Prostate gland (tissue), 2 donors: ENCODE results near the gene DSTN. TPM values are rescaled to one million over a fixed set of nuclear protein-coding genes. Genes with fewer than 3 reads are reported as not detected.
A peak's percentile ranks its signal among the peaks of the same experiment; 100 is the strongest.

ENCODE experiments used
- DNase-seq: peaks from one replicate; pipeline ENCODE4 v3.0.0-alpha.2; 2019; ENCODE audit warnings: low spot score
- H3K27ac ChIP-seq, 2 donors: fragments of 200-600 bp; sonication (generic); 2 replicates each; pipeline ENCODE4 v1.5.1; 2017 to 2019
- H3K27me3 ChIP-seq: fragments of 200-600 bp; sonication (generic); replicated peaks from 2 replicates; pipeline ENCODE4 v1.5.1; 2019; ENCODE audit not compliant: insufficient read depth
- H3K36me3 ChIP-seq, 2 donors: fragments of 200-600 bp; sonication (generic); 1 replicate in 1 of 2; 2 replicates in 1 of 2; pipeline versions ENCODE4 v1.5.1 to v1.8.1; 2017 to 2019
- H3K4me1 ChIP-seq: fragments of 200-600 bp; sonication (generic); replicated peaks from 2 replicates; pipeline ENCODE4 v1.5.1; 2019
- H3K4me3 ChIP-seq, 2 donors: fragments of 200-600 bp; sonication (generic); 2 replicates each; pipeline ENCODE4 v1.5.1; 2017 to 2019
- H3K9me3 ChIP-seq: fragments of 200-600 bp; sonication (generic); 2 replicates; pipeline ENCODE4 v1.5.1; 2017
- POLR2A ChIP-seq: fragments of 450-650 bp; IDR thresholded peaks from one replicate; pipeline ENCODE4 v1.6.1; 2016; ENCODE audit warnings: antibody characterized with exemption, mild to moderate bottlenecking
- POLR2AphosphoS5 ChIP-seq: sonication (generic); formaldehyde crosslinking; IDR thresholded peaks from one replicate; pipeline ENCODE4 v1.6.1; 2017; ENCODE audit warnings: antibody characterized with exemption
- WGBS: methylation state at CpG from one replicate; pipeline ENCODE4 v1.1.5; 2018; 5-methylcytosine and 5-hydroxymethylcytosine counted together
- intact Hi-C: fragments of 100-400 bp; cut with DNase I; formaldehyde crosslinking; loops from one replicate; pipeline ENCODE4 v1.14.2; 2022
- total RNA-seq, 2 donors: library from RNA; depleted of rRNA; stranded (reverse); fragments of >200 nt; gene quantifications; one replicate each; pipeline ENCODE4 v1.1.0, GENCODE V29; 2016
- TF ChIP-seq, protein P1 (sequence below), 4 experiments: fragments of 200-600 bp in 2 of 4; fragments of 450-650 bp in 2 of 4; sonication (generic) in 2 of 4; IDR thresholded peaks; 1 replicate in 3 of 4; 2 replicates in 1 of 4; pipeline ENCODE4 v1.5.1; 2016 to 2019; ENCODE audit warnings: antibody characterized with exemption in 4 of 4, mild to moderate bottlenecking in 2 of 4, moderate library complexity in 2 of 4

DSTN gene
- total RNA-seq, 2 donors from 2014 or later = 284 to 559 TPM

DNA sequence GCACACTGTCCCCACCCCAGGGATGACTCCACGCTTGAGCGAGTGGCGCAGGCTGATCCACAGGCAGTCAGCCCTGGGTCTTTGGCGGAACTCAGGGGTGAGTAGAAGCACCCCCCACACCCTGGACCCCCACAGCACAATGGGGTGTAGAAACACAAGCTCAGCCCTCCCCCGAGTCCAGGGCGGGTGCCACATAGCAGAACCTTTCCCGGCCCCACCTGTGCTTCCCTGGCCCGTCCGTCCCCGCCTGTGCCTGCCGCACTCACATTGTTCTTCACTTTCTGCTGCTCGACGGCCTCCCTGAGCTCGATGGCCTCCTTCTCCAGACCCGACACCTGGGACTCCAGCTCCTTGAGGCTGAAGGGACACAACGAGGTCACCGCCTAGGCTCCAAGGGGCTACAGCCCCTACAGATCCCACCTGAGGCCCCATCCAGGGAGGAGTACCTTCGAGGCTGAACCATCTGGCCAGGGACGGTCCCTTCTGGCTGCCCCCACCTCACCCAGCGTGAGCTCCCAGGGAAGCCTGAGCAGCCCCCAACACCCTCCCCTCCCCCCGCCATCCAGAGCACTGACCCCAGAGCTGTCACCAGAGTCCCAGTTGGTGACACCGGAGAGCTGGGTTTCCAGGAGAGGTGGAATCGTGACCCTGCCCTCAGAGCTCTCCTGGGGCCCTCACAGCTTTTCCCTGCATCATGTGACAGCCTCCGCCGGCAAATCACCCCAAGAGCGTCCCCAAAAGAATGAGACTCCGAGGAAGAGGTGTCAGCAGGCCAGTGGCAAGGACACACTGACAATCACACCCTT, 55.6 kb downstream of the DSTN start:
- TF ChIP-seq POLR2A (no peak), POLR2AphosphoS5 (no peak)
- TF ChIP-seq, protein P1, sequence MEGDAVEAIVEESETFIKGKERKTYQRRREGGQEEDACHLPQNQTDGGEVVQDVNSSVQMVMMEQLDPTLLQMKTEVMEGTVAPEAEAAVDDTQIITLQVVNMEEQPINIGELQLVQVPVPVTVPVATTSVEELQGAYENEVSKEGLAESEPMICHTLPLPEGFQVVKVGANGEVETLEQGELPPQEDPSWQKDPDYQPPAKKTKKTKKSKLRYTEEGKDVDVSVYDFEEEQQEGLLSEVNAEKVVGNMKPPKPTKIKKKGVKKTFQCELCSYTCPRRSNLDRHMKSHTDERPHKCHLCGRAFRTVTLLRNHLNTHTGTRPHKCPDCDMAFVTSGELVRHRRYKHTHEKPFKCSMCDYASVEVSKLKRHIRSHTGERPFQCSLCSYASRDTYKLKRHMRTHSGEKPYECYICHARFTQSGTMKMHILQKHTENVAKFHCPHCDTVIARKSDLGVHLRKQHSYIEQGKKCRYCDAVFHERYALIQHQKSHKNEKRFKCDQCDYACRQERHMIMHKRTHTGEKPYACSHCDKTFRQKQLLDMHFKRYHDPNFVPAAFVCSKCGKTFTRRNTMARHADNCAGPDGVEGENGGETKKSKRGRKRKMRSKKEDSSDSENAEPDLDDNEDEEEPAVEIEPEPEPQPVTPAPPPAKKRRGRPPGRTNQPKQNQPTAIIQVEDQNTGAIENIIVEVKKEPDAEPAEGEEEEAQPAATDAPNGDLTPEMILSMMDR (IDR thresholded peaks at IDR 0.05) = no peak
- Histone ChIP-seq H3K27ac (peak overlapping the region in 1 of 2 donors; percentile 3), H3K4me1 (no peaks in the 10 kb centered on the region), H3K9me3 (no peaks in the 10 kb centered on the region), H3K36me3 (peaks cover 11 to 46% of the 10 kb centered on the region in 2 donors), H3K4me3 (no peak overlapping the region), H3K27me3 (no peaks in the 10 kb centered on the region)
- no peak for DNase-seq
- 93% methylated on average over 26 of the region's 27 CpGs for WGBS
- intact Hi-C loops = no loop called here

DNA sequence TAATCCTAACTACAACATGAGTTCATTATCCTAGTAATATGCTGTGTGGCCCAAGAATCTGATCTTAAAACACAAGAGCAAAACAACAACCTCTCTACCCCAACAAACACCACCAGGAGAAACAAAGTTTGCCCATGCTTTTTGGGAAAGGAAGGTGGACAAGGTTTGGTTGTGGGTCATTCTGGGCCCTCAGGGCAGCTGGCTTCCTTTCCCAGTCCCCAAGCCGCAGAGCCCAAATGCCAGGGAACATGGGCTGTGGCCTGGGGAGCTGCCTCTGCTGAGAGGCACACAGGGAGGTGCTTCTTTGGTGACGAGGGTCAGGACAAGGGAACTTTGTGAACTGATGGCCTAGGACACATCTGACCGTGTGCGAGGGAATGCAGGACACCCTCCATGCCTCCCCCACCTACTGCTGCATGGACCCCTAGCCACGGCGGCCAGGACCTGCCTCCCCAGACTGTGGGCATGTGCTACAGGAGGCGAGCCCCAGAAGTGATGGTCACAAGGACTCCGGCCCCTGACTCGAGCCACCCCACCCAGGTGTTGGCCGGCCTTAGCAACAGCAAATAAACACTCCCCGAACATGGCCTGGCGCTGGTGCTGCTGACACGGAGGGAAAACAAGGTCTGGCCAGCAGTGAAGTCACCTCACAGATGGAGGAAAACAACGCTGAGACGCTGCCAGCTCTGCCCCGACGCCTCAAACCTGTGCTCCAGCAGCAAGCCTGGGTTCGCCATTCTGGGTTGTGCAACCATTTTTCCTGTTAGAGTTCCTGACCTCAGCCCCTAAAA, 56.5 kb downstream of the DSTN start:
- Histone ChIP-seq H3K36me3 (peaks cover 10 to 41% of the 10 kb centered on the region in 2 donors), H3K27me3 (no peaks in the 10 kb centered on the region), H3K4me1 (no peaks in the 10 kb centered on the region), H3K27ac (peak overlapping the region; percentile 3 to 18), H3K4me3 (no peak overlapping the region), H3K9me3 (no peaks in the 10 kb centered on the region)
- 82% methylated on average over 18 of the region's 18 CpGs for WGBS
- TF ChIP-seq POLR2AphosphoS5 = peak; percentile 15
- TF ChIP-seq, protein P1 (IDR thresholded peaks at IDR 0.05) = no peak
- TF ChIP-seq POLR2A = no peak
- intact Hi-C loops = no loop called here
- no peak for DNase-seq

DNA sequence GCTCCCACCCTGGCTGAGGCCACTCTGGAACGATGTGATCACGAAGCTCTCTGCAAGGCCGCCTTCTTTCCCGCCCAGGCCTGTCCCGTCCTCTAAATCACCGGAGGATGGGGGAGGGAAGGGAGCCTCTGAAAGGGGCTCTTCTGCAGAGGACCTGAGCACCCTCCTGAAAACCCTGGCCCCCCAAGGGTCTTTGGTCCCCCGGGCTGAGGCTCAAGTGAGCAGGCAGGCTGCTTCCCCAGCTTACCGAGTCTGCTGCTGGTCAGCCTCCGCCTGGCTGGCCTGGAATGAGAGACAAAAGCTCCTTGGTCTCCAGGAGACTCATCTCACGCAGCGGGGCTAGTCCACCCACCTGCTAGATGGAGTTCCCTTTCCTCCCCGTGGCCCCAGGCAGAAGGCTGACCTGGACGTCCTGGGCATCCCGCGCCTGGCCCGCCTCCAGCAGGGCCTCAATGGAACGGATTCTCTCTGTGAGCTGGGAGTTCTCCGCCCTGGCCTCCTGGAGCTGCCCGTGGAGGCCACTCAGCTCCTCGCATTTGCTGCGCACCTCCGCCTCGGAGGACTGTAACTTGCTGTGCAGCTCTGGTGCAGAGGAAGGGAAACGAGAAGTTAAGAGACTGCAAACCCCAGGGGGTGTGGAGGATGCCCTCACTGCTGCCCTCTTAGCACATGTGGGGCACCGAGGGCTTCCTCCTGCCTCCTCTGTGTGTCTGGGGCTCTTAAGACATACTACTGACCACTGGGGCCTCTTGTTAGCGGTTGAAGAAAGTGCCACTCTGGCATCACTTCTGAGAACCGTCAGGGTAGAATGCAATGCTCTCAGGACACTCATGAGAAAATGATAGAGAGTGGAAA, 57.5 kb downstream of the DSTN start:
- DNase-seq = no peak
- Histone ChIP-seq H3K27me3 (no peaks in the 10 kb centered on the region), H3K4me3 (no peak overlapping the region), H3K27ac (peak overlapping the region; percentile 3 to 18), H3K36me3 (peaks cover 10 to 36% of the 10 kb centered on the region in 2 donors), H3K4me1 (no peaks in the 10 kb centered on the region), H3K9me3 (no peaks in the 10 kb centered on the region)
- intact Hi-C loops = no loop called here
- WGBS = 75% methylated on average over 24 of the region's 27 CpGs
- TF ChIP-seq POLR2AphosphoS5 = no peak
- TF ChIP-seq, protein P1 (IDR thresholded peaks at IDR 0.05) = no peak
- no peak for TF ChIP-seq POLR2A

DNA sequence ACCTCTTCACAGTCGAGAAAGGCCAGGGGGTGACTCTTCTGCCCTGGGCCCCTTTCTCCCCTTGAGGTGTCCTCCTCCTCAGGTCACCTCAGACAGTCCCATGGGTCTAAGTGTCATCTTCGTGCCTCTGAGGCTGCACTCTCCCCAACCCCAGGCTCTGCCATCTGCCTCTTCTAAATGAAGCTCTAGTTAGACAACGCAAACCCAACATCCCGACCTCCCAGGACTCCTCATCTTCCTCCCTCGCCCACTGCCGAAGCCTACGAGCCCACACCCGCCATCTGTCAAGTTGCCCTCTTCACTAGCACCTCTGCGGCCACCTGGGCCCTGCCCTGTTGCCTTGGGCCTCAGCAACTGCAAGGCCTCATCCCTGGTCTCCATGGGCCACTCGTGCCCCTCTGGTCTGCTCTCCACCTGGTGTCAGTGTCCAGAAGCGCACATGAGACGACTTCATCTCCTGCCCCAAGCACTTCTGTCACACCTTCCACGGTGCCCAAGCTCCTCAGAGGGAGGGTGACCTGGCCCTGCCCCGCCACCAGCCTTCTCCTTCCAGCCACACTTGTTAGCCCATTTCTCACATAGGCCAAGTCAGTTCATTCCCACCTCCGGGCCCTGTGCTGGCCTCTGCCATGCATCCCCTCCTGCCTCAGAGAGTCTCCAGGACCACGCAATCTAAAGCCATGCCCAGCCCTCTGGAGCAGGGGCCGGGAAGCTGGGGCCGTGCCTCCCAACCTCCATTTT, 58.4 kb downstream of the DSTN start:
- Histone ChIP-seq H3K9me3 (no peaks in the 10 kb centered on the region), H3K27ac (no peak overlapping the region), H3K4me1 (no peaks in the 10 kb centered on the region), H3K36me3 (peaks cover 12 to 32% of the 10 kb centered on the region in 2 donors), H3K27me3 (no peaks in the 10 kb centered on the region), H3K4me3 (no peak overlapping the region)
- WGBS = 90% methylated on average over 18 of the region's 18 CpGs
- no peak for DNase-seq
- TF ChIP-seq POLR2AphosphoS5 = no peak
- TF ChIP-seq, protein P1 (IDR thresholded peaks at IDR 0.05) = no peak
- no peak for TF ChIP-seq POLR2A
- intact Hi-C loops = no loop called here
